Naive B cell (primary cell): ENCODE measurements around the gene ZKSCAN3. TPM values are rescaled to one million over a fixed set of nuclear protein-coding genes. Genes with fewer than 3 reads are reported as not detected.

Source experiments
- ATAC-seq, 2 donors: fragments of 150-1000 bp; cut with Tn5 transposase; 2 replicates each; pipeline ENCODE4 v1.10.0; 2021; ENCODE audit warnings: low read depth in 2 of 2, mild to moderate bottlenecking in 2 of 2, moderate library complexity in 2 of 2
- DNase-seq: peaks from one replicate; pipeline ENCODE4 v3.0.0; 2022
- H3K27ac Mint-ChIP-seq, 6 donors: one replicate each; pipeline ENCODE4 v1.8.0; 2020 to 2022; ENCODE audit warnings: mild to moderate bottlenecking in 6 of 6, mixed read lengths in 6 of 6, moderate library complexity in 5 of 6, inconsistent platforms in 2 of 6
- H3K27me3 Mint-ChIP-seq, 3 donors: one replicate each; pipeline ENCODE4 v1.8.0; 2021 to 2022; ENCODE audit warnings: mixed read lengths in 3 of 3, mild to moderate bottlenecking in 1 of 3
- H3K36me3 Mint-ChIP-seq, 2 donors: one replicate each; pipeline ENCODE4 v1.8.0; 2020 to 2022; ENCODE audit warnings: mixed read lengths in 2 of 2, inconsistent platforms in 1 of 2, mild to moderate bottlenecking in 1 of 2
- H3K4me1 Mint-ChIP-seq, 3 donors: one replicate each; pipeline ENCODE4 v1.8.0; 2020 to 2022; ENCODE audit warnings: mixed read lengths in 3 of 3, inconsistent platforms in 1 of 3, mild to moderate bottlenecking in 1 of 3, moderate library complexity in 1 of 3
- H3K4me3 Mint-ChIP-seq, 8 donors: one replicate each; pipeline ENCODE4 v1.8.0; 2020 to 2022; ENCODE audit warnings: mild to moderate bottlenecking in 8 of 8, mixed read lengths in 8 of 8, moderate library complexity in 8 of 8, inconsistent platforms in 2 of 8
- H3K9me3 Mint-ChIP-seq, 7 donors: one replicate each; pipeline ENCODE4 v1.8.0; 2020 to 2022; ENCODE audit warnings: mixed read lengths in 7 of 7, mild to moderate bottlenecking in 5 of 7, inconsistent platforms in 2 of 7, moderate library complexity in 1 of 7
- polyA plus RNA-seq, 6 donors: library from polyadenylated mRNA; unstranded; fragments of 300-500 nt; fragmentation: Illumina TruSeq; gene quantifications; one replicate each; pipeline ENCODE4 v1.2.3, GENCODE V29; 2021; ENCODE audit warnings: low read depth in 6 of 6

The ZKSCAN3 gene
- polyA plus RNA-seq, 6 donors from 2014 or later: 0.80 to 4.8 (median 3.4) TPM

GRCh38 chr6:28334286-28335039 lies 15.3 kb upstream of the ZKSCAN3 start:
- ATAC-seq (no peak), DNase-seq (no peak)
- peak overlapping the region in 3 of 8 donors; percentile 6 to 78 (median 25) for H3K4me3 Mint-ChIP-seq
- peak overlapping the region in 2 of 6 donors; percentile 7 to 62 for H3K27ac Mint-ChIP-seq
- no peaks in the 10 kb centered on the region for H3K4me1 Mint-ChIP-seq
- H3K27me3 Mint-ChIP-seq: no peaks in the 10 kb centered on the region
- peaks cover 0 to 4% (median 0%) of the 10 kb centered on the region in 7 donors for H3K9me3 Mint-ChIP-seq
- H3K36me3 Mint-ChIP-seq: no peaks in the 10 kb centered on the region

- Mint-ChIP-seq H3K27me3 (no peaks in the 10 kb centered on the region), H3K27ac (no peak overlapping the region), H3K36me3 (peaks cover 0 to under 1% of the 10 kb centered on the region in 2 donors), H3K4me3 (no peak overlapping the region), H3K4me1 (no peaks in the 10 kb centered on the region), H3K9me3 (peaks cover 0 to 5% (median 3%) of the 10 kb centered on the region in 7 donors)
- DNase-seq (peak; percentile 73), ATAC-seq (peak; percentile 1 to 2)
Observed at GRCh38 chr6:28335040-28335563, 14.6 kb upstream of the ZKSCAN3 start.

DNA sequence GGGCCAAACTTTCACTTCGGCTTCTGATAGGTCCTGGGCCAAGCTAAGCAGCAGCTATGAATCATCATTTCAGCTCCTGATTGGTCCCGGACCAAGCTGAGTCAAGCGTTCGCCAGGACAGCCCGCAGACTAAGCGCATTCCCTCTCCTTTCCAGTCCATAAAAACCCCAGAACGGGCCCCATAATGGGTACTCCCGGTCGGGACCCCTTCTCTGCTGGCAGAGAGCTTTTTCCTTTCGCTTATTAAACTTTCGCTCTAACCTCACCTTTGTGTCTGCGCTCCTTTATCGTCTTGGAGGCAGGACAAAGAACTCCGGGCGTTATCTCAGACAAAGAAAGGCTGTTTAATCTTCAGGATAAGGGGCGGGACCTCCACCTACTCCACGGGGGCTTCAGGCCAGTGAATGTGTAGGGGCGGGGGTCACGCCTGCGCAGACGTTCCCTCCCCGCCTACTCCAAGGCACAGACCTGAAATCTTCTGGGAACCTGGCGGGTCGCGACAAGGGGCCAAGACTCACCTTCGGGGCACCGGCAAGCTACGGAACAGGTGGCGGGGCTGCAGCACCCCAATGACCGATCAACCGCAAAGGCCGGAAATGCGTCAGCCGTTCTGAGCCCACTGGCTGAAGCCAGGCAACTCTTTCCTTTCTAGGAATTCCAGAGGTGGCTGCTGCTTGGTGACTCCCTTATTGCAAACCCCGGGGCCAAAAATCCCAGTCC lies 14.0 kb upstream of the ZKSCAN3 start, which contains the start of gene ZSCAN31:
ZSCAN31 (minus strand) TSS at position 585 of the 720 bp plus-strand sequence. CDS start 6,465 bp downstream, outside the sequence.
- Mint-ChIP-seq H3K9me3 (peaks cover 1 to 12% (median 7%) of the 10 kb centered on the region in 7 donors), H3K4me3 (no peak within 1 kb of the TSS), H3K27ac (no peak within 1 kb of the TSS), H3K4me1 (no peaks in the 10 kb centered on the region), H3K36me3 (peaks cover 0 to 7% of the 10 kb centered on the region in 2 donors), H3K27me3 (no peaks in the 10 kb centered on the region)
- peak; percentile 87 for ATAC-seq
- DNase-seq: peak; percentile 66

GRCh38 chr6:28336284-28337120 lies 13.2 kb upstream of the ZKSCAN3 start:
- Mint-ChIP-seq H3K27ac (no peak overlapping the region), H3K4me1 (no peaks in the 10 kb centered on the region), H3K4me3 (no peak overlapping the region), H3K9me3 (peaks cover 2 to 13% (median 9%) of the 10 kb centered on the region in 7 donors), H3K36me3 (peaks cover 0 to 8% of the 10 kb centered on the region in 2 donors), H3K27me3 (no peaks in the 10 kb centered on the region)
- peak; percentile 28 to 29 for ATAC-seq
- DNase-seq: peak; percentile 43

GRCh38 chr6:28337121-28337520 lies 12.6 kb upstream of the ZKSCAN3 start:
- H3K9me3 Mint-ChIP-seq: peaks cover 2 to 13% (median 9%) of the 10 kb centered on the region in 7 donors
- DNase-seq (no peak), ATAC-seq (no peak)
- H3K27me3 Mint-ChIP-seq: no peaks in the 10 kb centered on the region
- no peaks in the 10 kb centered on the region for H3K4me1 Mint-ChIP-seq
- peaks cover 0 to 8% of the 10 kb centered on the region in 2 donors for H3K36me3 Mint-ChIP-seq
- H3K4me3 Mint-ChIP-seq: no peak overlapping the region
- H3K27ac Mint-ChIP-seq: no peak overlapping the region

DNA sequence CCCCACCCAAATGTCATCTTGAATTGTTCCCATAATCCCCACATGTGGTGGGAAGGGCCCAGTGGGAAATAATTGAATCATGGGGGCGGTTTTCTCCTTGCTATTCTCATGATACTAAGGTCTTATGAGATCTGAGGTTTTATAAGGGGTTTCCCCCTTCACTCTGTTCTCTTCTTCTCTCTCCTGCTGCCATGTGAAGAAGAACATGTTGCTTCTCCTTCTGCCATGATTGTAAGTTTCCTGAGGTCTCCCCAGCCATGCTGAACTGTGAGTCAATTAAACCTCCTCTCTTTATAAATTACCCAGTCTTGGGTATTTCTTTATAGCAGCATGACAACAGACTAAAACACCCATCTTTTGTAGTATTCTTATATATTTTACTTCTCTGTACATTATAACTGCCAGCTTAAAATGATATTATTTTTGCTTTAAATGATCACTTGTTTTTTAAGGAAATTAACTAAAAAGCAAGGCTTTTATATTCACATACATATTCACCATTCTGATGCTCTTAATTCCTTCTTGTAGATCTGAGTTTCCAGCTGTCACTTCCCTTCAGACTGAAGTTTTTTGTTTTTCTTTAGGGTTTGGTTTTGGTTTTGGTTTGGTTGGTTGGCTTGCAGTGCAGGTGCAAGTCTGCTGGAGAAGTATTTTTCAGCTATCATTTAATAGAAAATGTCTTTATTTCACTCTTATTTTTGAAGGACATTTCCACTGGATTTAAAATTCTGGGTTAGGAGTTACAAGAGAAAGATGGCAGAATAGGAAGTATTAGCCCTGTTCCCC lies 9.2 kb upstream of the ZKSCAN3 start:
- Mint-ChIP-seq H3K4me3 (no peak overlapping the region), H3K36me3 (peaks cover 0 to 8% of the 10 kb centered on the region in 2 donors), H3K27me3 (peaks cover 0 to 9% (median 9%) of the 10 kb centered on the region in 3 donors), H3K27ac (no peak overlapping the region), H3K4me1 (no peaks in the 10 kb centered on the region), H3K9me3 (peaks cover 2 to 13% (median 9%) of the 10 kb centered on the region in 7 donors)
- DNase-seq: no peak
- no peak for ATAC-seq

- peaks cover 0 to 8% of the 10 kb centered on the region in 2 donors for H3K36me3 Mint-ChIP-seq
- peak overlapping the region in 1 of 8 donors; percentile 52 for H3K4me3 Mint-ChIP-seq
- no peaks in the 10 kb centered on the region for H3K4me1 Mint-ChIP-seq
- H3K9me3 Mint-ChIP-seq: peaks cover 2 to 13% (median 9%) of the 10 kb centered on the region in 7 donors
- DNase-seq: no peak
- no peak for ATAC-seq
- peaks cover 0 to 29% (median 9%) of the 10 kb centered on the region in 3 donors for H3K27me3 Mint-ChIP-seq
- no peak overlapping the region for H3K27ac Mint-ChIP-seq
Observed at GRCh38 chr6:28343898-28344677, 5.7 kb upstream of the ZKSCAN3 start.

DNA sequence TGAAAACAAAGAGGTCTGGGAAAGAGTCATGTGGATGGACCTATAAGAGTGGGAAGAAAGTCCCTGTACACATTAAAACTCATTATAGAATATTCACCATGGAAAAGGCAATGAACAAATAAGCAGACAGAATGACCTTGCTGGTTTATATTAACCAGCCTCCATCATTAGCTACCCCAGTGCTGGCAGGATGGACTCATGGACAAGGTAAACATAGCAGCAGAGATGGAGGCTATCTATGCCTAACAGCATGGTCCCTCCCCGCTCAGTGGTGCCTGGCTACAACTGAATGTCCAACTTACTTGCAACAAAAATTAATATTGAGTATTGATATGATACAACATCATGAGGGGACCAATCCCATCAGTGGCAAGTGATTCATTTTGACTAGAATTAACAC lies 4.5 kb upstream of the ZKSCAN3 start:
- peaks cover 0 to 29% (median 9%) of the 10 kb centered on the region in 3 donors for H3K27me3 Mint-ChIP-seq
- H3K9me3 Mint-ChIP-seq: peaks cover 2 to 9% (median 7%) of the 10 kb centered on the region in 7 donors
- peaks cover 0 to 7% of the 10 kb centered on the region in 2 donors for H3K36me3 Mint-ChIP-seq
- H3K4me1 Mint-ChIP-seq: peaks cover 8 to 10% (median 9%) of the 10 kb centered on the region in 3 donors
- ATAC-seq (no peak), DNase-seq (no peak)
- no peak overlapping the region for H3K4me3 Mint-ChIP-seq
- H3K27ac Mint-ChIP-seq: no peak overlapping the region

- Mint-ChIP-seq H3K27me3 (peaks cover 0 to 29% (median 9%) of the 10 kb centered on the region in 3 donors), H3K27ac (peak overlapping the region in 2 of 6 donors; percentile 19 to 51), H3K9me3 (no peaks in the 10 kb centered on the region), H3K4me3 (peak overlapping the region in 1 of 8 donors; percentile 2), H3K4me1 (peaks cover 24 to 29% (median 26%) of the 10 kb centered on the region in 3 donors), H3K36me3 (no peaks in the 10 kb centered on the region)
- ATAC-seq (no peak), DNase-seq (no peak)
Observed at GRCh38 chr6:28347119-28347518, 2.6 kb upstream of the ZKSCAN3 start.

DNA sequence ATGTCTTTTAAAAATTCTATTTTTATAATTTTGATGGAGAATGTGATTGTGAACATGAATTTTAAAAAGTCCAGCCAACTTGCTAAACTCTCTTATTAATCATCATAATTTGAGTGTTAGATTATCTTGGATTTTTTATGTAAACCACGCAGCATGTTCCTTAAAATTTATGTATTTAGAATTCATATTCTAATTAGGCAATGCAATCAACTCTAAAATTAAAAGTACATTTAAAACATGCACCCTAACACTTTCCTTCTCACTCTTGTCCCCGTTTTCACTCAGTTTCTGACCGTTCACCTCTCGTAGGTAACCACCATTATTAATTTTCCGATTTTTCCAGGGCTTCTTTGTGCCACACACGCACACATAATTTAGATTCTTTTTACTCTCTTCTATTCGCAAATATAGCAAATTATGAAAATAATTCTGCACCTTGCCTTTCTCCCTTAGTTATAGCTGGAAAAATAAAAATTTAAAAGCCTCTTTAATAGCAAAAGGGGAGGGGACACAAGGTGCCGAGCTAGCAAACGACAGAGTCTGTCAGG lies 329 bp upstream of the ZKSCAN3 start:
- Mint-ChIP-seq H3K9me3 (no peaks in the 10 kb centered on the region), H3K27me3 (peaks cover 0 to 23% (median 5%) of the 10 kb centered on the region in 3 donors), H3K36me3 (no peaks in the 10 kb centered on the region), H3K4me3 (peak overlapping the region; percentile 94 to 99 (median 98)), H3K27ac (peak overlapping the region; percentile 91 to 97 (median 94)), H3K4me1 (peaks cover 27 to 42% (median 31%) of the 10 kb centered on the region in 3 donors)
- peak in 1 of 2 donors; percentile 6 for ATAC-seq
- no peak for DNase-seq

DNA sequence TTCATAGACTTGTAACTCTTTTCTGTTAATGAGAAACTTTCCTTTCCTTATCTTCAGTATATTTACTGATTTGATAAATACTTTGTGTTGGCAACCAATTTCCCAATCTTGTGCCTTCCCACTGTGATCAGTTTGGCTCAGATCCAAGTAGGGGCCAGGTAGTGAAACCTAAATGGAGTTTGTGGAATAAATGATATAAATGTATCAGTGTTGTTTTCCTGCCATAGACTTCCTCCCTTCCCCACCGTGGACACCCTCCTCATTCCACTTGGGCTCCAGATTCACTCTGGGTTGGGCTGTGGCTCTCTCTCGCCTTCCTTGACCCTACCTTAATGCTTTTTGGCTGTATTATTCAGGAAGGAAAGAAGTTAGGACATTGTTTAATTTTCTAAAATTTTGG lies 1.3 kb downstream of the ZKSCAN3 start:
- peak overlapping the region in 6 of 8 donors; percentile 96 to 99 (median 98) for H3K4me3 Mint-ChIP-seq
- no peak for ATAC-seq
- peak overlapping the region in 3 of 6 donors; percentile 38 to 97 (median 91) for H3K27ac Mint-ChIP-seq
- H3K9me3 Mint-ChIP-seq: no peaks in the 10 kb centered on the region
- H3K27me3 Mint-ChIP-seq: peaks cover 0 to 15% (median 0%) of the 10 kb centered on the region in 3 donors
- DNase-seq: no peak
- H3K4me1 Mint-ChIP-seq: peaks cover 36 to 52% (median 42%) of the 10 kb centered on the region in 3 donors
- H3K36me3 Mint-ChIP-seq: no peaks in the 10 kb centered on the region
